ENCODE measurements around the gene TFRC.

DNA sequence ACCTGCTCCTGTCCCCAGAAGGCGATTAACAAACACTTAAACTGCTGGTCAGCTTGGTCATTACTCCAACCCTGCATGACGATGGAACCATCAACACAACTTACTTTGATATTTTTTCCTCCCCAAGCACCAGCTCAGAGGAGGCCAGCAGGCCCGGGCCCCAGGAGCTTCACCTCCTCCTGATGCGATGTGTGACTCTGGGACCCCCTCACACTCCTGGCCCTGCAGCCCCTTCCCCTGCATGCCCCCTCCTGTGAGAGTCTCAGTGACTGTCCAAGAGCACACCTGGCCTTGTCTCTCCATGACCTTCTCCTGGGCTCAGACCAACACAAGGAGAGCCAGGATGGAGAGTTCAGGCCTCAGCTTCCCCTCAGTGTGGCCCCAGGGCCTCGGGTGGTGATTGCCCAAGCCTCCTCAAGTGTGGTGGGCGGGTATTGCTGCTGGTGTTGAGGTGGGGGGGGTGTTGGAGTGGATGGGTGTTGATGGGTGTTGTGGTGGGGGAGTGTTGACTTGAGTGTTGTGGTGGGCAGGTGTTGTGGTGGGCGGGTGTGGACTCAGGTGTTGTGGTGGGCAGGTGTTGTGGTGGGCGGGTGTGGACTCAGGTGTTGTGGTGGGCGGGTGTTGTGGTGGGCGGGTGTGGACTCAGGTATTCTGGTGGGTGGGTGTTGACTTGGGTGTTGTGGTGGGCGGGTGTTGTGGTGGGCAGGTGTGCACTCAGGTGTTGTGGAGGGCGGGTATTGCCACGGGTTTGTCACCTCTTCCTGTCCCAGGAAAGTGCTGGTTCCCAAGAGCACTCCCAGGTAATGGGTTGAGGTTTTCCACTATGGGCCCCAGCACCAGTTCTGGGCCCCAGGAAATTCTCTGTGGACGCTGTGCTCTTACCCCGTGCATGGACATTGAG is 68.1 kb downstream of the TFRC start:
- TF ChIP-seq POLR2A (IDR thresholded peaks at IDR 0.05), result no peak
- TF ChIP-seq, protein P1, sequence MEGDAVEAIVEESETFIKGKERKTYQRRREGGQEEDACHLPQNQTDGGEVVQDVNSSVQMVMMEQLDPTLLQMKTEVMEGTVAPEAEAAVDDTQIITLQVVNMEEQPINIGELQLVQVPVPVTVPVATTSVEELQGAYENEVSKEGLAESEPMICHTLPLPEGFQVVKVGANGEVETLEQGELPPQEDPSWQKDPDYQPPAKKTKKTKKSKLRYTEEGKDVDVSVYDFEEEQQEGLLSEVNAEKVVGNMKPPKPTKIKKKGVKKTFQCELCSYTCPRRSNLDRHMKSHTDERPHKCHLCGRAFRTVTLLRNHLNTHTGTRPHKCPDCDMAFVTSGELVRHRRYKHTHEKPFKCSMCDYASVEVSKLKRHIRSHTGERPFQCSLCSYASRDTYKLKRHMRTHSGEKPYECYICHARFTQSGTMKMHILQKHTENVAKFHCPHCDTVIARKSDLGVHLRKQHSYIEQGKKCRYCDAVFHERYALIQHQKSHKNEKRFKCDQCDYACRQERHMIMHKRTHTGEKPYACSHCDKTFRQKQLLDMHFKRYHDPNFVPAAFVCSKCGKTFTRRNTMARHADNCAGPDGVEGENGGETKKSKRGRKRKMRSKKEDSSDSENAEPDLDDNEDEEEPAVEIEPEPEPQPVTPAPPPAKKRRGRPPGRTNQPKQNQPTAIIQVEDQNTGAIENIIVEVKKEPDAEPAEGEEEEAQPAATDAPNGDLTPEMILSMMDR (IDR thresholded peaks at IDR 0.05), result no peak
